ENCODE data around the gene CCDC40. TPM values are rescaled to one million over a fixed set of nuclear protein-coding genes. Genes with fewer than 3 reads are reported as not detected.

CCDC40 gene
- total and polyA plus RNA-seq, 2 of the 13 experiments (the other 11 are each of a cell fraction or from before 2014, with no cell fraction given): 4.1 to 5.5 TPM

DNA sequence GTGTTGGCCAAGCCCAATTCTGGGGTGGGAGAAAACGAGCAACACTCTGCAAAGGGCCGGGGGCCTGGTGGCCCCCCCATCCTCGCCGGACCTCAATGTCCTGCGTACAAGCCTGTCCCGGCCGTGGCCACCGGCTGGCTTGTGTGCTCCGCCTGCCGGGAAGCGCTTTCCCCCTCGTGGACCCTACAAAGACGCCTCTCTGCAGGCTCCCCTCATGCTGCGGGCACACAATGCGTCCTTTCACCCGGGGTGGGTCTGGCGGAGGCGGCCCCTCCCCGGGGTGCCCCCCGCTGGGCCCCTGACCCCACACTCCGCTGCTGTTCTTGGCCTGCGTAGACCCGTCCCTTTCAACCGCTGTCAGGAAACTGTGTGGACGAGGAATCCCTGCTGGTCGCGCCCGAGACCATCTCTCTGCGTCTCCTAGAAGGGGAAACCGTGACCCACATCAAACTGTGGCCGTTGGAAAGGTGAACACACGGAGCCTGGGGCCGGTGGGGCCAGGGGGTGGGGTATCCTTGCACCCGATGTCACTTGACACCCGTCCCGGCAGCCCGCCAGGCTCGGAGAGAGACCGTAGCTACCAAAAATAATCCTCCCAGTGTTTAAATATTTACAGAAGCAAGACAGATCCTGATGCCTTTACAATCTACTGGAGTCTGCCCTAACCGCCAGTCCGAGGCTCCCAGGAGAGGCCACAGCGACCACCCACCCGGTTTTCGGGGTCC lies 44.4 kb upstream of the CCDC40 start (continued):
- TF ChIP-seq, protein P1, sequence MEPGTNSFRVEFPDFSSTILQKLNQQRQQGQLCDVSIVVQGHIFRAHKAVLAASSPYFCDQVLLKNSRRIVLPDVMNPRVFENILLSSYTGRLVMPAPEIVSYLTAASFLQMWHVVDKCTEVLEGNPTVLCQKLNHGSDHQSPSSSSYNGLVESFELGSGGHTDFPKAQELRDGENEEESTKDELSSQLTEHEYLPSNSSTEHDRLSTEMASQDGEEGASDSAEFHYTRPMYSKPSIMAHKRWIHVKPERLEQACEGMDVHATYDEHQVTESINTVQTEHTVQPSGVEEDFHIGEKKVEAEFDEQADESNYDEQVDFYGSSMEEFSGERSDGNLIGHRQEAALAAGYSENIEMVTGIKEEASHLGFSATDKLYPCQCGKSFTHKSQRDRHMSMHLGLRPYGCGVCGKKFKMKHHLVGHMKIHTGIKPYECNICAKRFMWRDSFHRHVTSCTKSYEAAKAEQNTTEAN (CRISPR knock-in tag; conservative IDR thresholded peaks at IDR 0.05): peak; percentile 50
- TF ChIP-seq, protein P2, sequence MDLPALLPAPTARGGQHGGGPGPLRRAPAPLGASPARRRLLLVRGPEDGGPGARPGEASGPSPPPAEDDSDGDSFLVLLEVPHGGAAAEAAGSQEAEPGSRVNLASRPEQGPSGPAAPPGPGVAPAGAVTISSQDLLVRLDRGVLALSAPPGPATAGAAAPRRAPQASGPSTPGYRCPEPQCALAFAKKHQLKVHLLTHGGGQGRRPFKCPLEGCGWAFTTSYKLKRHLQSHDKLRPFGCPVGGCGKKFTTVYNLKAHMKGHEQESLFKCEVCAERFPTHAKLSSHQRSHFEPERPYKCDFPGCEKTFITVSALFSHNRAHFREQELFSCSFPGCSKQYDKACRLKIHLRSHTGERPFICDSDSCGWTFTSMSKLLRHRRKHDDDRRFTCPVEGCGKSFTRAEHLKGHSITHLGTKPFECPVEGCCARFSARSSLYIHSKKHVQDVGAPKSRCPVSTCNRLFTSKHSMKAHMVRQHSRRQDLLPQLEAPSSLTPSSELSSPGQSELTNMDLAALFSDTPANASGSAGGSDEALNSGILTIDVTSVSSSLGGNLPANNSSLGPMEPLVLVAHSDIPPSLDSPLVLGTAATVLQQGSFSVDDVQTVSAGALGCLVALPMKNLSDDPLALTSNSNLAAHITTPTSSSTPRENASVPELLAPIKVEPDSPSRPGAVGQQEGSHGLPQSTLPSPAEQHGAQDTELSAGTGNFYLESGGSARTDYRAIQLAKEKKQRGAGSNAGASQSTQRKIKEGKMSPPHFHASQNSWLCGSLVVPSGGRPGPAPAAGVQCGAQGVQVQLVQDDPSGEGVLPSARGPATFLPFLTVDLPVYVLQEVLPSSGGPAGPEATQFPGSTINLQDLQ (CRISPR knock-in tag; IDR thresholded peaks at IDR 0.05): peak; percentile 31; the same call in 1 of the 2 replicates
- TF ChIP-seq NRL (CRISPR knock-in tag; IDR thresholded peaks at IDR 0.05; ENCODE audit: borderline replicate concordance) (peak; percentile 94), GATA4 (IDR thresholded peaks at IDR 0.05; ENCODE audit: borderline replicate concordance, low read depth) (peak; percentile 31; the same call in 1 of the 2 replicates), ZNF7 (CRISPR knock-in tag; IDR thresholded peaks at IDR 0.05) (no peak), FOSL1 (CRISPR knock-in tag; IDR thresholded peaks at IDR 0.05; ENCODE audit: borderline replicate concordance) (0 out of 2 replicates have a peak, but pooled peaks have one; percentile 6), MYC (CRISPR knock-in tag; IDR thresholded peaks at IDR 0.05; ENCODE audit: borderline replicate concordance) (peak; percentile 83), ZNF431 (CRISPR knock-in tag; IDR thresholded peaks at IDR 0.05; ENCODE audit: borderline replicate concordance, low read depth) (0 out of 2 replicates have a peak, but pooled peaks have one; percentile 18), FOXK2 (IDR thresholded peaks at IDR 0.05) (no peak), ZNF136 (CRISPR knock-in tag; IDR thresholded peaks at IDR 0.05; ENCODE audit: low read depth) (no peak), ZNF547 (CRISPR knock-in tag; IDR thresholded peaks at IDR 0.05) (no peak; the same call in 1 of the 2 replicates), ZSCAN21 (CRISPR knock-in tag; IDR thresholded peaks at IDR 0.05; ENCODE audit: borderline replicate concordance) (peak; percentile 22; the same call in 1 of the 2 replicates), ZBTB7B (CRISPR knock-in tag; IDR thresholded peaks at IDR 0.05) (peak; percentile 82; the same call in 1 of the 2 replicates), ADNP (CRISPR knock-in tag; IDR thresholded peaks at IDR 0.05) (no peak)
- TF ChIP-seq, protein P3, sequence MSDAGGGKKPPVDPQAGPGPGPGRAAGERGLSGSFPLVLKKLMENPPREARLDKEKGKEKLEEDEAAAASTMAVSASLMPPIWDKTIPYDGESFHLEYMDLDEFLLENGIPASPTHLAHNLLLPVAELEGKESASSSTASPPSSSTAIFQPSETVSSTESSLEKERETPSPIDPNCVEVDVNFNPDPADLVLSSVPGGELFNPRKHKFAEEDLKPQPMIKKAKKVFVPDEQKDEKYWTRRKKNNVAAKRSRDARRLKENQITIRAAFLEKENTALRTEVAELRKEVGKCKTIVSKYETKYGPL (CRISPR knock-in tag; IDR thresholded peaks at IDR 0.05): no peak
- TF ChIP-seq, protein P4, sequence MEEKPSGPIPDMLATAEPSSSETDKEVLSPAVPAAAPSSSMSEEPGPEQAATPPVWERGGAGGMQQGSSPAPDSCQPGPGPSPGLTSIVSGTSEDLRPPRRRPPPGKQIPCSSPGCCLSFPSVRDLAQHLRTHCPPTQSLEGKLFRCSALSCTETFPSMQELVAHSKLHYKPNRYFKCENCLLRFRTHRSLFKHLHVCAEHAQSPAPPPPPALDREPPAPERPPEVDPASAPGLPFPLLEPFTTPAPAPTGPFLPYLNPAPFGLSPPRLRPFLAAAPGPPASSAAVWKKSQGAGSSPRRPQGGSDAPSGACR (CRISPR knock-in tag; IDR thresholded peaks at IDR 0.05): no peak; the same call in 1 of the 2 replicates
- TF ChIP-seq, protein P5, sequence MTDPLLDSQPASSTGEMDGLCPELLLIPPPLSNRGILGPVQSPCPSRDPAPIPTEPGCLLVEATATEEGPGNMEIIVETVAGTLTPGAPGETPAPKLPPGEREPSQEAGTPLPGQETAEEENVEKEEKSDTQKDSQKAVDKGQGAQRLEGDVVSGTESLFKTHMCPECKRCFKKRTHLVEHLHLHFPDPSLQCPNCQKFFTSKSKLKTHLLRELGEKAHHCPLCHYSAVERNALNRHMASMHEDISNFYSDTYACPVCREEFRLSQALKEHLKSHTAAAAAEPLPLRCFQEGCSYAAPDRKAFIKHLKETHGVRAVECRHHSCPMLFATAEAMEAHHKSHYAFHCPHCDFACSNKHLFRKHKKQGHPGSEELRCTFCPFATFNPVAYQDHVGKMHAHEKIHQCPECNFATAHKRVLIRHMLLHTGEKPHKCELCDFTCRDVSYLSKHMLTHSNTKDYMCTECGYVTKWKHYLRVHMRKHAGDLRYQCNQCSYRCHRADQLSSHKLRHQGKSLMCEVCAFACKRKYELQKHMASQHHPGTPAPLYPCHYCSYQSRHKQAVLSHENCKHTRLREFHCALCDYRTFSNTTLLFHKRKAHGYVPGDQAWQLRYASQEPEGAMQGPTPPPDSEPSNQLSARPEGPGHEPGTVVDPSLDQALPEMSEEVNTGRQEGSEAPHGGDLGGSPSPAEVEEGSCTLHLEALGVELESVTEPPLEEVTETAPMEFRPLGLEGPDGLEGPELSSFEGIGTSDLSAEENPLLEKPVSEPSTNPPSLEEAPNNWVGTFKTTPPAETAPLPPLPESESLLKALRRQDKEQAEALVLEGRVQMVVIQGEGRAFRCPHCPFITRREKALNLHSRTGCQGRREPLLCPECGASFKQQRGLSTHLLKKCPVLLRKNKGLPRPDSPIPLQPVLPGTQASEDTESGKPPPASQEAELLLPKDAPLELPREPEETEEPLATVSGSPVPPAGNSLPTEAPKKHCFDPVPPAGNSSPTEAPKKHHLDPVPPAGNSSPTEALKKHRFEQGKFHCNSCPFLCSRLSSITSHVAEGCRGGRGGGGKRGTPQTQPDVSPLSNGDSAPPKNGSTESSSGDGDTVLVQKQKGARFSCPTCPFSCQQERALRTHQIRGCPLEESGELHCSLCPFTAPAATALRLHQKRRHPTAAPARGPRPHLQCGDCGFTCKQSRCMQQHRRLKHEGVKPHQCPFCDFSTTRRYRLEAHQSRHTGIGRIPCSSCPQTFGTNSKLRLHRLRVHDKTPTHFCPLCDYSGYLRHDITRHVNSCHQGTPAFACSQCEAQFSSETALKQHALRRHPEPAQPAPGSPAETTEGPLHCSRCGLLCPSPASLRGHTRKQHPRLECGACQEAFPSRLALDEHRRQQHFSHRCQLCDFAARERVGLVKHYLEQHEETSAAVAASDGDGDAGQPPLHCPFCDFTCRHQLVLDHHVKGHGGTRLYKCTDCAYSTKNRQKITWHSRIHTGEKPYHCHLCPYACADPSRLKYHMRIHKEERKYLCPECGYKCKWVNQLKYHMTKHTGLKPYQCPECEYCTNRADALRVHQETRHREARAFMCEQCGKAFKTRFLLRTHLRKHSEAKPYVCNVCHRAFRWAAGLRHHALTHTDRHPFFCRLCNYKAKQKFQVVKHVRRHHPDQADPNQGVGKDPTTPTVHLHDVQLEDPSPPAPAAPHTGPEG (CRISPR knock-in tag; IDR thresholded peaks at IDR 0.05): no peak
